ENCODE results near the gene NELL2.

- no peak for TF ChIP-seq ZNF8 (CRISPR knock-in tag; IDR thresholded peaks at IDR 0.05)
- no peak for TF ChIP-seq TCF4 (CRISPR knock-in tag; IDR thresholded peaks at IDR 0.05; ENCODE audit: borderline replicate concordance)
- TF ChIP-seq PATZ1 (CRISPR knock-in tag; IDR thresholded peaks at IDR 0.05; ENCODE audit: borderline replicate concordance): no peak
- TF ChIP-seq ARNTL (CRISPR knock-in tag; IDR thresholded peaks at IDR 0.05; ENCODE audit: borderline replicate concordance, low read depth): no peak
- no peak for TF ChIP-seq ESRRG (CRISPR knock-in tag; IDR thresholded peaks at IDR 0.05)
- no peak for TF ChIP-seq SNAI2 (CRISPR knock-in tag; IDR thresholded peaks at IDR 0.05)
- TF ChIP-seq, protein P1, sequence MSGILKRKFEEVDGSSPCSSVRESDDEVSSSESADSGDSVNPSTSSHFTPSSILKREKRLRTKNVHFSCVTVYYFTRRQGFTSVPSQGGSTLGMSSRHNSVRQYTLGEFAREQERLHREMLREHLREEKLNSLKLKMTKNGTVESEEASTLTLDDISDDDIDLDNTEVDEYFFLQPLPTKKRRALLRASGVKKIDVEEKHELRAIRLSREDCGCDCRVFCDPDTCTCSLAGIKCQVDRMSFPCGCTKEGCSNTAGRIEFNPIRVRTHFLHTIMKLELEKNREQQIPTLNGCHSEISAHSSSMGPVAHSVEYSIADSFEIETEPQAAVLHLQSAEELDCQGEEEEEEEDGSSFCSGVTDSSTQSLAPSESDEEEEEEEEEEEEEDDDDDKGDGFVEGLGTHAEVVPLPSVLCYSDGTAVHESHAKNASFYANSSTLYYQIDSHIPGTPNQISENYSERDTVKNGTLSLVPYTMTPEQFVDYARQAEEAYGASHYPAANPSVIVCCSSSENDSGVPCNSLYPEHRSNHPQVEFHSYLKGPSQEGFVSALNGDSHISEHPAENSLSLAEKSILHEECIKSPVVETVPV (CRISPR knock-in tag; IDR thresholded peaks at IDR 0.05): no peak
- no peak for TF ChIP-seq ZC3H10 (CRISPR knock-in tag; IDR thresholded peaks at IDR 0.05)
Measured at GRCh38 chr12:44777044-44777443, 99.1 kb downstream of the NELL2 start.

All from SK-N-SH treated with all-trans-retinoic acid at 6 μM for 48 hours (cell line).